Left renal cortex interstitium (tissue), 4 donors: ENCODE results near the gene ITPA. TPM values are rescaled to one million over a fixed set of nuclear protein-coding genes. Genes with fewer than 3 reads are reported as not detected.

Source experiments
- DNase-seq, 4 donors: peaks; one replicate each; pipeline ENCODE4 v3.0.0-alpha.2; 2013; ENCODE audit warnings: low read depth in 4 of 4, low spot score in 2 of 4, missing footprints in 1 of 4
- polyA plus RNA-seq, 4 donors: library from polyadenylated mRNA; unstranded; fragments of 120-200 nt; gene quantifications; one replicate each; pipeline ENCODE4 v1.2.1, GENCODE V29; 2013; ENCODE audit not compliant: insufficient read length in 4 of 4

Gene ITPA
- polyA plus RNA-seq, 4 donors, result 46.4 to 74.4 (median 68.9) TPM

- DNase-seq, result no peak
Observed at GRCh38 chr20:3240776-3241363, 31.6 kb downstream of the ITPA start.

- no peak for DNase-seq
Observed at GRCh38 chr20:3242172-3242692, 32.9 kb downstream of the ITPA start.

- no peak for DNase-seq
Observed at GRCh38 chr20:3243718-3244358, 34.5 kb downstream of the ITPA start.

GRCh38 chr20:3244613-3245012 is 35.3 kb downstream of the ITPA start:
- no peak for DNase-seq

GRCh38 chr20:3245156-3245555 is 35.9 kb downstream of the ITPA start:
- DNase-seq, result no peak

- no peak for DNase-seq
Observed at GRCh38 chr20:3245711-3246110, 36.4 kb downstream of the ITPA start.

- DNase-seq, result no peak
Observed at GRCh38 chr20:3246682-3247081, 37.4 kb downstream of the ITPA start.

GRCh38 chr20:3247638-3248037 is 38.3 kb downstream of the ITPA start:
- DNase-seq, result no peak

GRCh38 chr20:3248167-3248992 is 39.1 kb downstream of the ITPA start:
- DNase-seq, result no peak

- no peak for DNase-seq
Observed at GRCh38 chr20:3248993-3249347, 39.7 kb downstream of the ITPA start.

- DNase-seq, result no peak
Observed at GRCh38 chr20:3250091-3250504, 40.8 kb downstream of the ITPA start.

GRCh38 chr20:3251806-3252205 is 42.5 kb downstream of the ITPA start:
- no peak for DNase-seq

- no peak for DNase-seq
Observed at GRCh38 chr20:3255728-3256127, 46.4 kb downstream of the ITPA start.

- no peak for DNase-seq
Observed at GRCh38 chr20:3258429-3258828, 49.1 kb downstream of the ITPA start.

- no peak for DNase-seq
Observed at GRCh38 chr20:3262566-3262965, 53.3 kb downstream of the ITPA start.

- DNase-seq, result no peak
Observed at GRCh38 chr20:3270051-3270450, 60.8 kb downstream of the ITPA start.

- no peak for DNase-seq
Observed at GRCh38 chr20:3273371-3273770, 64.1 kb downstream of the ITPA start.

Other genes with a start within 250 kb of the ITPA start
- gene GNRH2, start 165.9 kb upstream of the ITPA start, polyA plus RNA-seq, result under 1 TPM in 3 of 4 donors, not detected in 1; 0.40 to 0.62 (median 0.58) TPM
- 10 to 100 TPM; 53.1 to 78.6 (median 65.6) TPM for gene MRPS26, start 163.4 kb upstream of the ITPA start, polyA plus RNA-seq
- under 1 TPM; 0.51 to 0.94 (median 0.86) TPM for gene OXT, start 137.9 kb upstream of the ITPA start, polyA plus RNA-seq
- under 1 TPM in 3 of 4 donors, not detected in 1; 0.31 to 0.63 (median 0.46) TPM for gene AVP, start 124.8 kb upstream of the ITPA start, polyA plus RNA-seq
- 10 to 100 TPM; 17.3 to 19.6 (median 18.3) TPM for gene FASTKD5, start 49.6 kb upstream of the ITPA start, polyA plus RNA-seq
- gene UBOX5, start 49.6 kb upstream of the ITPA start, polyA plus RNA-seq, result 10 to 100 TPM in 2 of 4 donors, 1 to 10 TPM in 2; 8.3 to 11.5 (median 10.1) TPM
- 10 to 100 TPM; 13.0 to 21.7 (median 17.6) TPM for gene LZTS3, start 35.9 kb upstream of the ITPA start, polyA plus RNA-seq
- 10 to 100 TPM; 48.0 to 64.1 (median 58.1) TPM for gene DDRGK1, start 4.8 kb upstream of the ITPA start, polyA plus RNA-seq
- 1 to 10 TPM; 1.8 to 4.1 (median 2.8) TPM for gene SLC4A11, start 29.7 kb downstream of the ITPA start, polyA plus RNA-seq
- gene DNAAF9, start 198.2 kb downstream of the ITPA start, polyA plus RNA-seq, result 10 to 100 TPM; 23.9 to 35.9 (median 29.6) TPM